ENCODE results near the gene USP31. TPM values are rescaled to one million over a fixed set of nuclear protein-coding genes. Genes with fewer than 3 reads are reported as not detected.

Gene USP31
- 8.5 to 11.4 TPM (median 9.8 TPM) in 5 replicates for total RNA-seq (2022; extraction: Qiagen RNA extraction; ENCODE audit: low read depth)

GRCh38 chr16:23149267-23149992 lies at the start of gene USP31:
Gene USP31, minus strand, starts transcription at chr16:23149452. Its CDS starts 182 bp downstream, at chr16:23149270.

GRCh38 chr16:23182679-23183542 lies 33.7 kb upstream of the USP31 start, which contains the start of gene SCNN1G:
Gene SCNN1G, plus strand, starts transcription at chr16:23182745. Its CDS starts 3,527 bp downstream, at chr16:23186272.

Other genes with a start within 250 kb of the USP31 start
- gene SCNN1G, start 33.3 kb upstream of the USP31 start, total RNA-seq (2022; extraction: Qiagen RNA extraction; ENCODE audit: low read depth): 0.02 to 0.07 TPM in 2 of 5 replicates, not detected in the others
- 0.05 to 0.26 TPM (median 0.18 TPM) in 4 of 5 replicates, not detected in the other for gene SCNN1B, start 152.8 kb upstream of the USP31 start, total RNA-seq (2022; extraction: Qiagen RNA extraction; ENCODE audit: low read depth)